ENCODE results near the gene GRIP2.

The GRIP2 gene

GRCh38 chr3:14539742-14540491 lies at the start of gene GRIP2:
TSS of gene GRIP2 (minus strand) at chr3:14540342. CDS start at chr3:14540308, 34 bp downstream.
- DNase-seq = no peak

- DNase-seq = no peak
Measured at GRCh38 chr3:14588425-14589112, 48.4 kb upstream of the GRIP2 start.

GRCh38 chr3:14587740-14588360 lies 47.7 kb upstream of the GRIP2 start:
- DNase-seq = no peak

GRCh38 chr3:14586611-14587010 lies 46.5 kb upstream of the GRIP2 start:
- DNase-seq = no peak

GRCh38 chr3:14583548-14584091 lies 43.5 kb upstream of the GRIP2 start:
- no peak for DNase-seq

- no peak for DNase-seq
Measured at GRCh38 chr3:14582045-14582410, 41.9 kb upstream of the GRIP2 start.

GRCh38 chr3:14581334-14582044 lies 41.3 kb upstream of the GRIP2 start:
- no peak for DNase-seq

- no peak for DNase-seq
Measured at GRCh38 chr3:14577897-14578296, 37.8 kb upstream of the GRIP2 start.

GRCh38 chr3:14576163-14576562 lies 36.0 kb upstream of the GRIP2 start:
- no peak for DNase-seq

- DNase-seq = no peak
Measured at GRCh38 chr3:14574183-14574582, 34.0 kb upstream of the GRIP2 start.

- DNase-seq = no peak
Measured at GRCh38 chr3:14573706-14574105, 33.6 kb upstream of the GRIP2 start.

GRCh38 chr3:14570864-14571263 lies 30.7 kb upstream of the GRIP2 start:
- DNase-seq = no peak

- DNase-seq = no peak
Measured at GRCh38 chr3:14570089-14570488, 29.9 kb upstream of the GRIP2 start.

GRCh38 chr3:14569474-14570000 lies 29.4 kb upstream of the GRIP2 start:
- no peak for DNase-seq

- DNase-seq = no peak
Measured at GRCh38 chr3:14568269-14568668, 28.1 kb upstream of the GRIP2 start.

GRCh38 chr3:14566812-14567211 lies 26.7 kb upstream of the GRIP2 start:
- DNase-seq = no peak

GRCh38 chr3:14565868-14566588 lies 25.9 kb upstream of the GRIP2 start:
- DNase-seq = no peak

GRCh38 chr3:14564741-14565140 lies 24.6 kb upstream of the GRIP2 start:
- DNase-seq = no peak

GRCh38 chr3:14563946-14564539 lies 23.9 kb upstream of the GRIP2 start:
- no peak for DNase-seq

- DNase-seq = no peak
Measured at GRCh38 chr3:14562121-14562890, 22.2 kb upstream of the GRIP2 start.

All from CD4-positive, alpha-beta T cell treated with Interferon gamma for 1 hour (primary cell).